ENCODE data around the gene TIGD4.

Gene TIGD4

DNA sequence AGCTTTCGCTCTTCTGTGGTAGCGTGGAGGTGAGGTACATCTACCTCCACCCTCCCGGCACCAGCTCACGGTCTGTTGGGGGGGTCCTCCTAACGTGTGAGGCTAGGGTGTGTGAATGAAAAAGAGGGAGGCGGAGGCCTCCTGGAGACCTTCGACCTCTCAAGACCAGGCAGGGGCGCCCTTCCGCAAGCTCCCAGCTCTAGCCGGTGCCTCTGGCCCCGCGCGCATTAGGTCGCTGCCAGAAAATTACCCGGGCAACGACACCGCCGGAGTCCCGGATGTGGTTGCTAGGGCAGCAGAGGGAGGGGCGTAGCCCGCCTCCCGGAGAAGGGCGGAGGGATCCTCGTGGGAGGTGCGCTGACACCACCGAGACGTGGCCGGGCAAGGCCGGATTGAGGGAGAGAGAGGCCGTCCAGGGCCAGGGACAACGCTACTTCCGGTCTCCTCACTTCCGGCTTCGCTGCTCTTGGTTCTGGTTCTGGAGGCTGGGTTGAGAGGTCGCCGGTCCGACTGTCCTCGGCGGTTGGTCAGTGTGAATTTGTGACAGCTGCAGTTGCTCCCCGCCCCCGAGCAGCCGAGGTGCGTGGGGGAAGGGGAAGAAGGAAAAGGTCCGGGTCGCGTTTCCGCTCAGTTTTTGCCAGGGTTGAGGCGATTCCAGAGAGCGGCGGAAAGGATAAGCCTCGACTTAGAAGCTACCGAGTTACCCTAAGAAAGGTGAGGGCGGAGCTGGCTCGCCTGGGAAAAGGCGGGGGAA is at the start of gene TIGD4, which contains the start of gene ARFIP1:
Gene TIGD4 (minus strand): TSS at position 218 of the 754 bp plus-strand sequence. CDS start 8,726 bp downstream, outside the sequence.
Gene ARFIP1 (plus strand): TSS at position 442 of the 754 bp plus-strand sequence. CDS start 49,680 bp downstream, outside the sequence.
- peak; percentile 91 for DNase-seq (ENCODE audit: low spot score)
- TF ChIP-seq, protein P1, sequence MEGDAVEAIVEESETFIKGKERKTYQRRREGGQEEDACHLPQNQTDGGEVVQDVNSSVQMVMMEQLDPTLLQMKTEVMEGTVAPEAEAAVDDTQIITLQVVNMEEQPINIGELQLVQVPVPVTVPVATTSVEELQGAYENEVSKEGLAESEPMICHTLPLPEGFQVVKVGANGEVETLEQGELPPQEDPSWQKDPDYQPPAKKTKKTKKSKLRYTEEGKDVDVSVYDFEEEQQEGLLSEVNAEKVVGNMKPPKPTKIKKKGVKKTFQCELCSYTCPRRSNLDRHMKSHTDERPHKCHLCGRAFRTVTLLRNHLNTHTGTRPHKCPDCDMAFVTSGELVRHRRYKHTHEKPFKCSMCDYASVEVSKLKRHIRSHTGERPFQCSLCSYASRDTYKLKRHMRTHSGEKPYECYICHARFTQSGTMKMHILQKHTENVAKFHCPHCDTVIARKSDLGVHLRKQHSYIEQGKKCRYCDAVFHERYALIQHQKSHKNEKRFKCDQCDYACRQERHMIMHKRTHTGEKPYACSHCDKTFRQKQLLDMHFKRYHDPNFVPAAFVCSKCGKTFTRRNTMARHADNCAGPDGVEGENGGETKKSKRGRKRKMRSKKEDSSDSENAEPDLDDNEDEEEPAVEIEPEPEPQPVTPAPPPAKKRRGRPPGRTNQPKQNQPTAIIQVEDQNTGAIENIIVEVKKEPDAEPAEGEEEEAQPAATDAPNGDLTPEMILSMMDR (IDR thresholded peaks at IDR 0.05; ENCODE audit: extremely low read depth, missing control alignments): peak; percentile 34

DNA sequence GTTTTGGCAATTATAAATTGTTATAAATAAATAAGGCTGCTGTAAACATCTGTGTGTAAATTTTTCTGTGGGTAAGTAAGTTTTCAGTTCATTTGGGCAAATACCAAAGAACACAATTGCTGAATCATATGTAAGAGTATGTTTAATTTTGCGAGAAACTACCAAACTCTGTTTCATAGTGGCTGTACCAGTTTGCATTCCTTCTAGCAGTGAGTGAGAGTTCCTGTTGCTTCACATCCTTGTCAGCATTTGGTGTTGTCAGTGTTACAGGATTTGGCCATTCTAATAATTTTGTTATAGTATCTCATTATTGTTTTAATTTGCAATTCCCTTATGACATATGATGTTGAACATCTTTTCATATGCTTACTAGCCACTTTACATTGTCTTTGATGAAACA is 48.6 kb upstream of the TIGD4 start:
- no peak for DNase-seq (ENCODE audit: low spot score)
- TF ChIP-seq, protein P1 (IDR thresholded peaks at IDR 0.05; ENCODE audit: extremely low read depth, missing control alignments): no peak

DNA sequence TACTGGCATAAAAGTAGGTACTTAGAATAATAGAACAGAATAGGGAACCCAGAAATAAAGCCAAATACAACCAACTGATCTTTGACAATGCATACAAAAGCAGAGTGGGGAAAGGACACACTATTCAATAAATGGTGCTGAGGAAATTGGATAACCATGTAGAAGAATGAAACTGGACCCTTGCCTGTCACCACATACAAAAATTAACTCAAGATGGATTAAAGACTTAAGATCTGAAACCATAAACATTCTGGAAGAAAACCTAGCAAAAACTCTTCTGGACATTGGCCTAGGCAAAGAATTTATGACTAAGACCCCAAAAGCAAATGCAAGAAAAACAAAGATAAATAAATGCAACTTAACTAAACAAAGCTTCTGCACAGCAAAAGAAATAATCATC is 45.8 kb upstream of the TIGD4 start:
- TF ChIP-seq, protein P1 (IDR thresholded peaks at IDR 0.05; ENCODE audit: extremely low read depth, missing control alignments): no peak
- DNase-seq (ENCODE audit: low spot score): no peak

DNA sequence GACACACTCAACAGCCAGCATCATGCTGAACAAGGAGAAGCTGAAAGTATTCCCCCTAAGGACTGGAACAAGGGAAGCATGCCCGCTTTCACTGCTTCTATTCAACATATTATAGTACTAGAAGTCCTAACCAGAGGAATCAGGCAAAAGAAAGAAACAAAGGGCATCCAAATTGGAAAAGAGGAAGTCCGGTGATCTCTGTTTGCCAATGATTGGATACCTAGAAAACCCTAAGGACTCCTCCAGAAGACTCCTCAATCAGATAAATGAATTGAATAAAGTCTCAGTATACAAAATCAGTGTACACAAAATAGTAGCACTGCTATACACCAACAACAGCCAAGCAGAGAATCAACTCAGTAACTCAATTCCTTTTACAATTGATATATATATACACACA is 45.0 kb upstream of the TIGD4 start:
- DNase-seq (ENCODE audit: low spot score): no peak
- TF ChIP-seq, protein P1 (IDR thresholded peaks at IDR 0.05; ENCODE audit: extremely low read depth, missing control alignments): no peak

DNA sequence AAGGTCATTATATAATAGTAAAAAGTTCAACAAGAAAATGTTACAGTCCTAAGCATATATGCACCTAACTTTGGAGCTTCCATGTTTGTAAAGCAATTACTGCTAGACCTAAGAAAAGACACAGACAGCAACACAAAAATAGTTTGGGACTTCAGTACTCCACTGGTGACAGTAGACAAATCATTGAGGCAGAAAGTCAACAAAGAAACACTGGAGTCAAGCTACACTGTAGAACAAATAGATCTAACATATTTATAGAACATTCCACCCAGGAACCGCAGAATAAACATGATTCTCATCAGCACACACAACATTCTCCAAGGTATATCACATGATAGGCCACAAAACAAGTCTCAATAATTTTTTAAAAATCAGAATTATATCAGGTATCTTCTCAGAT is 42.8 kb upstream of the TIGD4 start:
- no peak for DNase-seq (ENCODE audit: low spot score)
- TF ChIP-seq, protein P1 (IDR thresholded peaks at IDR 0.05; ENCODE audit: extremely low read depth, missing control alignments): no peak

DNA sequence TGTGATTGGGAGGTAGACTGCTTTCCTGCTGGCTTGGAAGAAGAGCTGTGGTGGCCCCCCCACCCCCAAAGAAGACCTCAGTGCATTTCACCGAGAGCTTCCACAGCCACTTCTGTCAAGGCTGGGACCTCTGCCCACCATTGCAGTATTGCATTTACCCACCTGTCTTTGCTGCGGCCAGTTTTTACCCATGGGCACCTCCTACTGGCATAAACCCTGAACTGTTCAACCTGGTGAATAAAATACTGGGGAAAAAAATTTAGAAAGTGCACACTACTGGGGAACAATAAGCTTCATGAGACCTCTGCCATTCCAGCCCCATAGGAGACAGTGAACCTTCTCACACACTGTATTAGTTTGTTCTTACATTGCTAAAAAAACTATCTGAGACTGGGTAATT is 40.5 kb upstream of the TIGD4 start:
- no peak for DNase-seq (ENCODE audit: low spot score)
- TF ChIP-seq, protein P1 (IDR thresholded peaks at IDR 0.05; ENCODE audit: extremely low read depth, missing control alignments): no peak

DNA sequence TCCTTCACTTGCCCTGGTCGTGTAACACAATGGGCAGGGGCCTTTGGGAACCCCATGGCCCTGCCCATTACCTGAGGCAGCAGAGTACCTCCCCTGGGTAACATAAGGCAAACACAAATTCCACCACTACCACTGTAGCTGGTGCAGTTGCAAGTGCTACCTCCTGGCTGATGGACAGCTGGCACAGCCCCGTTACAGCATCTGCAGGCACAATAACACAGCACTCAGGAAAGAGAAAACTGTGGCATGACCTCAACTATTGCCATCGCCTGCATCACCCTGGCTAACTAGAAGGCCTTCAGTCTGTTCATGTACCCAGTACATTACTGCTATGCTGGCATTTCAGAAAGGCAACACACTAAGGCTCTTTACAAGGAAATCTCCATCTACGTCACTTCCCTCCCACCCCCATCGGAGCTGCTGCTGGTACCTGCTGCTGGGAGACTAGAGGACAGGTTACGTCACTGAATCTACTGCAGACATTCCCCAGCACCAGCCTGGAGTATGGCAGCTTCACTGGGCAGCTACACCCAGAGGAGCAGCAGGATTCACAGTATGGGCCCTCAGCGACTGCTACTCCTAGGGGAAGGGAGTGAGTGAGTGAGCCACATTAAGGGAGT is 39.6 kb upstream of the TIGD4 start:
- no peak for DNase-seq (ENCODE audit: low spot score)
- TF ChIP-seq, protein P1 (IDR thresholded peaks at IDR 0.05; ENCODE audit: extremely low read depth, missing control alignments): no peak
